WTC11 (cell line): ENCODE measurements around the gene TTC39B.

Source experiments
- JUN ChIP-seq: sonication (generic); formaldehyde crosslinking; IDR thresholded peaks from 2 replicates; pipeline ENCODE4 v1.8.0; 2023; ENCODE audit warnings: mild to moderate bottlenecking, missing genetic modification reagents
- ZNF138 ChIP-seq: sonication (generic); formaldehyde crosslinking; conservative IDR thresholded peaks from 2 replicates; pipeline ENCODE4 v1.8.1; 2022; ENCODE audit warnings: mild to moderate bottlenecking, moderate library complexity, missing genetic modification reagents
- ZNF263 ChIP-seq: sonication (generic); formaldehyde crosslinking; IDR thresholded peaks from 2 replicates; pipeline ENCODE4 v1.8.1; 2022; ENCODE audit warnings: low read depth, mild to moderate bottlenecking, moderate library complexity, missing genetic modification reagents
- TF ChIP-seq, protein P1 (sequence below): fragments of 200-600 bp; IDR thresholded peaks from 2 replicates; pipeline ENCODE4 v1.8.0; 2022; ENCODE audit warnings: antibody characterized with exemption

DNA sequence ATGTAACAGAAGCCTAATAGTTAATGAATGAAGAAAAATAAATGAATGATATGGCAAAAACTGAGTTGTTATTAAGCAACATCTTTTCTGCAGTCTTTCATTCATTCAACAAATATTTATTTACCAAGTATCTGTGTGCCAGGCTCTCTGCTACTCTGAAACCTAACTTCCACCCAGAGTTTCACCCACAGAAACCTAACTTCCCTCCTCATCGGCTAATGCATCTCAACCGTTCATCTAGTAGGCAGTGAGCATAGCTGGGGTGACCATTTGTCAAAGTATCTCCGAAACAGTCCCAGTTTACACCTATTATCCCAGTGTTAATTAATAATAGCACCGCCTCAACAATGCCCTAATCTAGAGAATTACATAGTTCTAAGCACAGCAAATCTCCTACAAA lies 1.5 kb downstream of the TTC39B start:
- TF ChIP-seq JUN (CRISPR knock-in tag) (no peak), ZNF138 (no peak), ZNF263 (CRISPR knock-in tag) (no peak)
- TF ChIP-seq, protein P1, sequence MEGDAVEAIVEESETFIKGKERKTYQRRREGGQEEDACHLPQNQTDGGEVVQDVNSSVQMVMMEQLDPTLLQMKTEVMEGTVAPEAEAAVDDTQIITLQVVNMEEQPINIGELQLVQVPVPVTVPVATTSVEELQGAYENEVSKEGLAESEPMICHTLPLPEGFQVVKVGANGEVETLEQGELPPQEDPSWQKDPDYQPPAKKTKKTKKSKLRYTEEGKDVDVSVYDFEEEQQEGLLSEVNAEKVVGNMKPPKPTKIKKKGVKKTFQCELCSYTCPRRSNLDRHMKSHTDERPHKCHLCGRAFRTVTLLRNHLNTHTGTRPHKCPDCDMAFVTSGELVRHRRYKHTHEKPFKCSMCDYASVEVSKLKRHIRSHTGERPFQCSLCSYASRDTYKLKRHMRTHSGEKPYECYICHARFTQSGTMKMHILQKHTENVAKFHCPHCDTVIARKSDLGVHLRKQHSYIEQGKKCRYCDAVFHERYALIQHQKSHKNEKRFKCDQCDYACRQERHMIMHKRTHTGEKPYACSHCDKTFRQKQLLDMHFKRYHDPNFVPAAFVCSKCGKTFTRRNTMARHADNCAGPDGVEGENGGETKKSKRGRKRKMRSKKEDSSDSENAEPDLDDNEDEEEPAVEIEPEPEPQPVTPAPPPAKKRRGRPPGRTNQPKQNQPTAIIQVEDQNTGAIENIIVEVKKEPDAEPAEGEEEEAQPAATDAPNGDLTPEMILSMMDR, result no peak
